Measurements from ENCODE around the gene ANXA8.

GRCh38 chr10:47453141-47454007, 30.5 kb downstream of the ANXA8 start:
- no peak for TF ChIP-seq CTCF (conservative IDR thresholded peaks at IDR 0.05 in 1 of 2, IDR thresholded peaks at IDR 0.05 in 1 of 2; ENCODE audit: extremely low read depth in 1 of 2, insufficient read depth in 1 of 2, low read depth in 1 of 2, low read length in 2 of 2)
- TF ChIP-seq EZH2 (IDR thresholded peaks at IDR 0.05; ENCODE audit: borderline replicate concordance, low read length) = no peak
